Muscle layer of duodenum (tissue), 2 donors: ENCODE measurements around the gene DSCAM.

ENCODE experiments used
- H3K27ac ChIP-seq: one replicate; pipeline ENCODE4 v1.7.0; 2013; ENCODE audit warnings: mild to moderate bottlenecking, low read length
- H3K27me3 ChIP-seq: one replicate; pipeline ENCODE4 v1.7.0; 2013; ENCODE audit warnings: low read depth, mild to moderate bottlenecking, control low read depth, low read length
- H3K36me3 ChIP-seq, 2 donors: one replicate each; pipeline ENCODE4 v1.7.0; 2013; ENCODE audit warnings: low read length in 2 of 2, control low read depth in 1 of 2, mild to moderate bottlenecking in 1 of 2; ENCODE audit not compliant: insufficient read depth in 2 of 2, control insufficient read depth in 1 of 2
- H3K4me1 ChIP-seq, 2 donors: one replicate each; pipeline ENCODE4 v1.7.0; 2013; ENCODE audit warnings: low read length in 2 of 2, mild to moderate bottlenecking in 2 of 2, control low read depth in 1 of 2, moderate library complexity in 1 of 2; ENCODE audit not compliant: insufficient read depth in 2 of 2, control insufficient read depth in 1 of 2
- H3K4me3 ChIP-seq, 2 donors: one replicate each; pipeline ENCODE4 v1.7.0; 2013; ENCODE audit warnings: low read length in 2 of 2, low read depth in 1 of 2, mild to moderate bottlenecking in 1 of 2
- H3K9me3 ChIP-seq, 2 donors: one replicate each; pipeline ENCODE4 v1.7.0; 2013; ENCODE audit warnings: low read length in 2 of 2, control low read depth in 1 of 2, mild to moderate bottlenecking in 1 of 2; ENCODE audit not compliant: control insufficient read depth in 1 of 2
- donor health status: healthy.

DSCAM gene

GRCh38 chr21:40002978-40003377, 844.0 kb downstream of the DSCAM start:
- Histone ChIP-seq H3K4me1 (peaks cover 0 to 6% of the 10 kb centered on the region in 2 donors), H3K27me3 (no peaks in the 10 kb centered on the region), H3K27ac (no peak overlapping the region), H3K4me3 (no peak overlapping the region), H3K36me3 (no peaks in the 10 kb centered on the region), H3K9me3 (no peaks in the 10 kb centered on the region)

- H3K9me3 ChIP-seq, result no peaks in the 10 kb centered on the region
- no peaks in the 10 kb centered on the region for H3K27me3 ChIP-seq
- H3K36me3 ChIP-seq, result no peaks in the 10 kb centered on the region
- no peaks in the 10 kb centered on the region for H3K4me1 ChIP-seq
- no peak overlapping the region for H3K4me3 ChIP-seq
- H3K27ac ChIP-seq, result no peak overlapping the region
These were observed 862.5 kb downstream of the DSCAM start for GRCh38 chr21:39984286-39984991.

GRCh38 chr21:39980241-39980820, 866.6 kb downstream of the DSCAM start:
- no peaks in the 10 kb centered on the region for H3K27me3 ChIP-seq
- H3K9me3 ChIP-seq, result no peaks in the 10 kb centered on the region
- H3K36me3 ChIP-seq, result no peaks in the 10 kb centered on the region
- no peak overlapping the region for H3K27ac ChIP-seq
- no peak overlapping the region for H3K4me3 ChIP-seq
- no peaks in the 10 kb centered on the region for H3K4me1 ChIP-seq

GRCh38 chr21:39979321-39979720, 867.6 kb downstream of the DSCAM start:
- Histone ChIP-seq H3K36me3 (no peaks in the 10 kb centered on the region), H3K27me3 (no peaks in the 10 kb centered on the region), H3K4me3 (no peak overlapping the region), H3K27ac (no peak overlapping the region), H3K4me1 (no peaks in the 10 kb centered on the region), H3K9me3 (no peaks in the 10 kb centered on the region)

GRCh38 chr21:39976800-39977199, 870.2 kb downstream of the DSCAM start:
- Histone ChIP-seq H3K27me3 (no peaks in the 10 kb centered on the region), H3K4me1 (peaks cover 0 to 5% of the 10 kb centered on the region in 2 donors), H3K36me3 (no peaks in the 10 kb centered on the region), H3K4me3 (no peak overlapping the region), H3K27ac (no peak overlapping the region), H3K9me3 (no peaks in the 10 kb centered on the region)

GRCh38 chr21:39972976-39973770, 873.8 kb downstream of the DSCAM start:
- Histone ChIP-seq H3K4me1 (peaks cover 0 to 5% of the 10 kb centered on the region in 2 donors), H3K9me3 (peaks cover 0 to 3% of the 10 kb centered on the region in 2 donors), H3K4me3 (no peak overlapping the region), H3K27me3 (no peaks in the 10 kb centered on the region), H3K36me3 (no peaks in the 10 kb centered on the region), H3K27ac (no peak overlapping the region)

- H3K27me3 ChIP-seq, result no peaks in the 10 kb centered on the region
- H3K27ac ChIP-seq, result no peak overlapping the region
- peaks cover 0 to 3% of the 10 kb centered on the region in 2 donors for H3K9me3 ChIP-seq
- H3K4me3 ChIP-seq, result no peak overlapping the region
- no peaks in the 10 kb centered on the region for H3K36me3 ChIP-seq
- H3K4me1 ChIP-seq, result peaks cover 0 to 5% of the 10 kb centered on the region in 2 donors
These were observed 874.5 kb downstream of the DSCAM start for GRCh38 chr21:39972471-39972870.

- H3K27me3 ChIP-seq, result no peaks in the 10 kb centered on the region
- peaks cover 0 to 5% of the 10 kb centered on the region in 2 donors for H3K4me1 ChIP-seq
- no peak overlapping the region for H3K27ac ChIP-seq
- no peaks in the 10 kb centered on the region for H3K36me3 ChIP-seq
- H3K9me3 ChIP-seq, result peaks cover 0 to 3% of the 10 kb centered on the region in 2 donors
- H3K4me3 ChIP-seq, result no peak overlapping the region
These were observed 875.0 kb downstream of the DSCAM start for GRCh38 chr21:39971956-39972355.

GRCh38 chr21:39969691-39970364, 877.1 kb downstream of the DSCAM start:
- H3K36me3 ChIP-seq, result no peaks in the 10 kb centered on the region
- H3K27me3 ChIP-seq, result no peaks in the 10 kb centered on the region
- peaks cover 0 to 3% of the 10 kb centered on the region in 2 donors for H3K9me3 ChIP-seq
- H3K4me3 ChIP-seq, result no peak overlapping the region
- H3K27ac ChIP-seq, result no peak overlapping the region
- H3K4me1 ChIP-seq, result peaks cover 0 to 5% of the 10 kb centered on the region in 2 donors

GRCh38 chr21:39968010-39968409, 878.9 kb downstream of the DSCAM start:
- H3K36me3 ChIP-seq, result no peaks in the 10 kb centered on the region
- no peak overlapping the region for H3K4me3 ChIP-seq
- H3K27ac ChIP-seq, result no peak overlapping the region
- H3K27me3 ChIP-seq, result no peaks in the 10 kb centered on the region
- peaks cover 0 to 5% of the 10 kb centered on the region in 2 donors for H3K4me1 ChIP-seq
- peaks cover 0 to 3% of the 10 kb centered on the region in 2 donors for H3K9me3 ChIP-seq

- Histone ChIP-seq H3K27me3 (no peaks in the 10 kb centered on the region), H3K36me3 (no peaks in the 10 kb centered on the region), H3K4me1 (no peaks in the 10 kb centered on the region), H3K9me3 (peaks cover 0 to 3% of the 10 kb centered on the region in 2 donors), H3K27ac (no peak overlapping the region), H3K4me3 (no peak overlapping the region)
These were observed 880.2 kb downstream of the DSCAM start for GRCh38 chr21:39966786-39967185.
